Hematopoietic multipotent progenitor cell treated with erythropoietin and hydrocortisone succinate and interleukin-3 and kit ligand, for 15 days (in vitro differentiated cells): ENCODE data around the gene NR1D1.

Source experiments
- DNase-seq: peaks from one replicate; pipeline ENCODE4 v3.0.0-alpha.2; 2015; ENCODE audit warnings: low spot score

Gene NR1D1

DNA sequence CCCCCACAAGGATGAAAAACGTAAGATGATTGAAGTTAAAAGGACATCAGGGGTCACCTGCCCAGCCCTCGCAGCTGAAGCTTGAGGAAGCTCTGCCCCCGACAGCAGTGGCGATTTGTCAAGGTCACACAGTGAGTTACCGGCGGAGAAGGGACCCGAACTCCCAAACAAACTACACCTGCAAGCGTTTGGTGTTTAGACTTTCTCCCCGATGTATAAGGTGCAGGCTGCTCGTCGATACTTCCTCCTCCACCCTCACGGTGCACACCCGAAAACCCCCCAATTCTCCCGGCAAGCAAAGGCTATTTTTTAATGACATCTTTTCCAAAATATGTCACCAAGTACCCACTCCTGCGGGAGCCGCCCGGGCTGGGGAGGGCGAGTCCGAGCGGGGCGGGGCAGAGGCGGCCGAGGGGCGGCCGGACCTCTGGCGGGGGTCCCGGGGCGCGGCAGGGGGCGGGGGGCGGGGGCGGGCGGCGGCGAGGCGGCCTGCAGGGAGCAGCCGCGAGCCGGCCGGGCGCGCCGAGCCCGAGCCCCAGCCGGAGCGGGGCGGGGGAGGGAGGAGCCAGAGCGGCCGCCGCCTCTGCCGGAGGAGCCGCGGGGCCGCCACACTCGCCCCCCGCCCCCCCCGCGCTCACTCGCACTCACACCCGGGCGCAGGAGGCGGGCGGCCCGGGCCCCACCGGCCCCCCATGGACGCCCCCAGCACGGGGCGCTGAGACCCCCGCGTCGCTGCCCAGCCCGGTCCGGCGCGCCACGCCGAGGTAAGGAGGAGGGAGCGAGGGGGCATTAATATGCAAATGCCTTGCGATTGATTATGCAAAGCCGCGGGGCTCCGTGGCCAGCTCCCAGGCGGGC lies 37.8 kb downstream of the NR1D1 start, which contains the start of gene THRA:
TSS of gene THRA (plus strand) at position 637 of the 858 bp plus-strand sequence. CDS start 11,524 bp downstream, outside the sequence.
- peak; percentile 65 for DNase-seq

DNA sequence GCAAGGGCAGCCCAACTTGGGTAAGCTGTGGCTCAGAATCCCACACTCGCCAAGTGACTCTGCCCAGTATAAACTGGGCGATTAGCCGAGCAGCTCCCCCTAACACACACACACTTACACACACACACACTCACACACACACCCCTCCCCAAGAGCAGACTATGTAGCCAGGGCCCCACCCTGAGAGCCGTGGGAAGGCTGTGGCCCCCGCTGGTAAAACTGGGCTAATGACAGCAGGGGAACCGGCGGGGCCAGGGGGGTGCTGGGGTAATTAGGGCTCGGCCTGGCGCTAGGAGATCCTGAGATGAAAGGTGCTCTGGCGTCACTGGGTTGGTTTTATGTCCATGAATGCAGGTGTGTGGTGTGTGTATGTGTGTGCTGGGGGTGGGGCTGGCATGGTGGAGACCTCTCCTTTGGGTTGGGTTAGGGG lies 38.8 kb downstream of the NR1D1 start:
- DNase-seq: no peak

- no peak for DNase-seq
Measured at GRCh38 chr17:40060887-40061608, 39.3 kb downstream of the NR1D1 start.

DNA sequence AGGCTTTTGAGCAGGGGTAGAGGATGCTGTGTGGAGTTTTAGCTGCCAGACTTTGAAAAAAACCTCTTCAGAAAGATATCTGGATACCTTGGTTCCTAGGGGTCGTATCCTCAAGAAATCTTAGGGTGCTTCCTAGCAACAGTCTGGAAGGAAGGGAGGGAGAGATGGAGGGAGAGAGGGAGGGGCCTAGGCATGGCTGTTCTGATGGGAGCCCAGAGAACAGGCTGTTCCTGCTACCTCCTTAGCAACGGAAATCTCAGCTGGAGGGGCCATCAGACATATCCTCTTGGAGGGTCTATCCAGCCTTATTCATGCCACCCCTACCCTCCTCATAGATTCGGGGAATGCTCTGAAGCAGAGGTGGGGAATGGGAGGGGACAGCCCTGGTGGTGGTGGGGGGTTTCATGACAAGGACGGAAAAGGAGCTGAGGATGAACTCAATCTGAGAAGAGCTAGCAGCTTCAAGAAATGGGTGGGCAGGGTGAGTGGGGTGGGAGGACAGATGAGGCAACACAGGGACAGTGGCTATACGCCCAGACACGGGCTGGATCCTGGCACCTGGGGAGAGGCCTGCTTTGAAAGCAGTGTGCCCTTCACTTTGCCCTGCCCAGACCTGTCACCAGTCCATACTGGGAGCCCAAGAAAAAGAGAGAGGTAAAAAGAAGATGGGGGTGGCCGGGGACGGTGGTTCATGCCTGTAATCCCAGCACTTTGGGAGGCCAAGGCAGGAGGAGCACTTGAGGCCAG lies 40.5 kb downstream of the NR1D1 start:
- DNase-seq: no peak

DNA sequence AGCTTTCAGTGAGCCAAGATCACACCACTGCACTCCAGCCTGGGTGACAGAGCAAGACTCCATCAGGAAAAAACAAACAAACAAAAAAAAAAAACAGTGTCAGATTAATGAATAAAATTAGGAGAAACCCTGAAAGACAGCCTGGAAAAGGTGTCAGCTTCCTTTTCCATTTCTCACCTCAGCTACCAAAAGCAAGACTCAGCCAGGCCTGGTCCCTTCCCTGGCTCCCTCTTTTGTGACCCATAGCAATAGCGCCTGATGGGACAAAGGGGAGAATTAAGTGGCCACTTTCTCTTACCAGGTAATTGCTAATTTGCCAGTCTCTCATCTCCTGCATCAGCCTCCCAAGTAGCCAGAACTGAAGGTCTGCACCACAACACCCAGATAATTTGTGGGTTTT lies 41.5 kb downstream of the NR1D1 start:
- no peak for DNase-seq

DNA sequence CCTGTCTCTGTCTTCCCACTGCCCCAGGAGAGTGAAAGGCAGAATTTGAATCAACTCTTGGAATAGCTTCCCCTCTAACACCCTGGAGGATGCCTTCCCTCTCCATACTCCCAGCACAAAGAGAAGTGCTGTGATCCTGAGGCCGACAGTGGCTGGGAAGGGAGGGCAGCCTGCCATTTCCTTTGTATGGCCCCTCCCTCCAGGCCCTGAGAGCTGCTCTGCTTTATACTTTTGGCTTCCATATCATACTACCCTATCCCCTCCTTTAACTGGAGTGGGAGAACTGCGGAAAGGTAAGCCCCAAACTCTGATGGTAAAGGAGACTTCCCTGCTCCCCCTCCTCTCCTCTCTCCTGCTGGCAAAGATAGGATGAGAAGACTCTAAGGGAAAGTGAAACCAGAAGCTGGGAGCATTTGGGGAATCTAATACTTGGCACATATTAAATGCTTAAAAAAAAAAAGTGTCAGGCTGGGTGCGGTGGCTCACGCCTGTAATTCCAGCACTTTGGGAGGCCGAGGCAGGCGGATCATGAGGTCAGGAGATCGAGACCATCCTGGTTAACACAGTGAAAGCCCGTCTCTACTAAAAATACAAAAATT lies 42.1 kb downstream of the NR1D1 start:
- no peak for DNase-seq

DNA sequence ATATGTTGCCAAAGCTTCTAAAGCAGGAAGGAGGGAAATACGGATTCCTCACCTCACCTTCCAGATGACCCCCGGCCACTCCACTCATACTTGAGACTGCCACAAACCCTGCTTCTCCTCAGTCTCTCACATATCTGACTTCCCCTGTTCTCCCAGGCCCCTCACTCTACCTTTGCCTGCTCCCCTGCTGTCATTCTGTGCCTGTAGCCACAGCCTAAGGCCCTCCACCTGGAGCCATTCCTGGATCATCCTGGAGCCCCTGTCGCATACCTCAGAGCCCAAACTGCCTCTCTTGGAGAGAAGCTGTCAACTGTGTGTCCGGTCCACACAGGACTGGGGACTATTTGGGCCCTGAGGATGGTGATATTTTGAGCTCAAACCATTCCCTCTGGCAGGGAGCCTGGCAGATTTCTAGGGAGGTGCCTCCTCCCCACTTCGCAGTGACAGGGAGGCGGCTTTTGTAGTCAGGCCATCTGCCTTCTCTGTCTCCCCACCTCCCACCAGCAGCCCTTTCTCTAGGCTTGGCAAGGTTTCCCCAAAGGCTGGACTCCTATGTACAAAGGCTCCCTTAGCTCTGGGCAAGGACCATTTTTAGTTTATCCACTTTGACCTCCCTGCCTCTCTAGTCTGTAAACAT lies 43.9 kb downstream of the NR1D1 start:
- DNase-seq: no peak
